Fibroblast of lung (primary cell): ENCODE data around the gene CDH4.

ENCODE experiments used
- CTCF ChIP-seq, 2 donors: IDR thresholded peaks in 1 of 2; conservative IDR thresholded peaks in 1 of 2; 1 replicate in 1 of 2; 2 replicates in 1 of 2; pipeline ENCODE4 v1.5.1; 2011 to 2012; ENCODE audit warnings: low read length in 2 of 2, control low read depth in 1 of 2, inconsistent platforms in 1 of 2, low read depth in 1 of 2, mild to moderate bottlenecking in 1 of 2
- EZH2 ChIP-seq: IDR thresholded peaks from 2 replicates; pipeline ENCODE4 v1.5.1; 2012; ENCODE audit warnings: low read length, control low read depth, mild to moderate bottlenecking; ENCODE audit errors: missing control alignments

GRCh38 chr20:61599541-61599992 lies 347.5 kb downstream of the CDH4 start:
- TF ChIP-seq CTCF (conservative IDR thresholded peaks at IDR 0.05 in 1 of 2, IDR thresholded peaks at IDR 0.05 in 1 of 2; ENCODE audit: low read depth in 1 of 2, low read length in 2 of 2) (no peak), EZH2 (no peak)
